SK-N-SH treated with all-trans-retinoic acid at 6 μM for 48 hours (cell line): ENCODE measurements around the gene RCN1.

Experiments
- ESRRG ChIP-seq: fragments of 250-450 bp; sonication (Bioruptor Pico); IDR thresholded peaks from 2 replicates; pipeline ENCODE4 v1.6.1; 2021; ENCODE audit warnings: mild to moderate bottlenecking
- ISL1 ChIP-seq: fragments of 250-450 bp; sonication (Bioruptor Pico); IDR thresholded peaks from 2 replicates; pipeline ENCODE4 v2.1.2; 2022; ENCODE audit warnings: mild to moderate bottlenecking, moderate library complexity
- TF ChIP-seq, protein P1 (sequence below): fragments of 250-450 bp; sonication (Bioruptor Pico); IDR thresholded peaks from 2 replicates; pipeline ENCODE4 v1.5.0; 2020; ENCODE audit warnings: mild to moderate bottlenecking, moderate library complexity

DNA sequence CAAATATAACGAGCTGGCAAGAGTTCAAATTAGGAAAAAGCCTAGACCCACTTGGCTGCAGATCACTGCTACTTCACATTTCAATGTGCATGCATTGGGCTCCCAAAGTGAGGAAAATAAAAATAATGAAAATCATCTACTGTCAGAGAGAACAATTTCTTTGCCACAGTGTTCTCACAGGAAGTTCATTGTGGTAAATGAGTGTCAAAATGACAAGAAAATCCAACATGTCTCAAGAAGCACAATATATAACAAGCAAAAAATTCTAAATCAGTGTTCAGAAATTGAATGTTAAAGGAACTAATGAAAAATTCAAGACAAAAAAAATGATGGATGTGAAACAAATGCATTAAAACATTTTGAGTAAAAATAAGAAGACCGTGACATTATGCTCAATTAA lies 31.3 kb downstream of the RCN1 start:
- TF ChIP-seq ESRRG (no peak), ISL1 (no peak)
- TF ChIP-seq, protein P1, sequence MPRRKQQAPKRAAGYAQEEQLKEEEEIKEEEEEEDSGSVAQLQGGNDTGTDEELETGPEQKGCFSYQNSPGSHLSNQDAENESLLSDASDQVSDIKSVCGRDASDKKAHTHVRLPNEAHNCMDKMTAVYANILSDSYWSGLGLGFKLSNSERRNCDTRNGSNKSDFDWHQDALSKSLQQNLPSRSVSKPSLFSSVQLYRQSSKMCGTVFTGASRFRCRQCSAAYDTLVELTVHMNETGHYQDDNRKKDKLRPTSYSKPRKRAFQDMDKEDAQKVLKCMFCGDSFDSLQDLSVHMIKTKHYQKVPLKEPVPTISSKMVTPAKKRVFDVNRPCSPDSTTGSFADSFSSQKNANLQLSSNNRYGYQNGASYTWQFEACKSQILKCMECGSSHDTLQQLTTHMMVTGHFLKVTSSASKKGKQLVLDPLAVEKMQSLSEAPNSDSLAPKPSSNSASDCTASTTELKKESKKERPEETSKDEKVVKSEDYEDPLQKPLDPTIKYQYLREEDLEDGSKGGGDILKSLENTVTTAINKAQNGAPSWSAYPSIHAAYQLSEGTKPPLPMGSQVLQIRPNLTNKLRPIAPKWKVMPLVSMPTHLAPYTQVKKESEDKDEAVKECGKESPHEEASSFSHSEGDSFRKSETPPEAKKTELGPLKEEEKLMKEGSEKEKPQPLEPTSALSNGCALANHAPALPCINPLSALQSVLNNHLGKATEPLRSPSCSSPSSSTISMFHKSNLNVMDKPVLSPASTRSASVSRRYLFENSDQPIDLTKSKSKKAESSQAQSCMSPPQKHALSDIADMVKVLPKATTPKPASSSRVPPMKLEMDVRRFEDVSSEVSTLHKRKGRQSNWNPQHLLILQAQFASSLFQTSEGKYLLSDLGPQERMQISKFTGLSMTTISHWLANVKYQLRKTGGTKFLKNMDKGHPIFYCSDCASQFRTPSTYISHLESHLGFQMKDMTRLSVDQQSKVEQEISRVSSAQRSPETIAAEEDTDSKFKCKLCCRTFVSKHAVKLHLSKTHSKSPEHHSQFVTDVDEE (CRISPR knock-in tag) = no peak
